HEK293T (cell line): ENCODE results near the gene ZNF273.
"Not testable (repeated sequence)": the region's sequence is repeated elsewhere in the genome, so short reads cannot be mapped to it uniquely, and the experiment has no call there.

ENCODE experiments used
- BHLHE40 ChIP-seq: fragments of 450-650 bp; IDR thresholded peaks from 2 replicates; pipeline ENCODE4 v1.6.1; 2016; ENCODE audit warnings: mild to moderate bottlenecking, moderate library complexity, borderline replicate concordance
- CTBP1 ChIP-seq: fragments of 450-650 bp; IDR thresholded peaks from 2 replicates; pipeline ENCODE4 v1.6.1; 2016; ENCODE audit warnings: borderline replicate concordance
- ELF4 ChIP-seq: fragments of 450-650 bp; IDR thresholded peaks from 2 replicates; pipeline ENCODE4 v1.6.1; 2017; ENCODE audit warnings: antibody characterized with exemption
- FOXA1 ChIP-seq: fragments of 450-650 bp; IDR thresholded peaks from 2 replicates; pipeline ENCODE4 v1.6.1; 2016; ENCODE audit warnings: mild to moderate bottlenecking
- FOXK2 ChIP-seq: fragments of 450-650 bp; IDR thresholded peaks from 2 replicates; pipeline ENCODE4 v1.6.1; 2016; ENCODE audit warnings: mild to moderate bottlenecking
- FOXM1 ChIP-seq: fragments of 450-650 bp; IDR thresholded peaks from 2 replicates; pipeline ENCODE4 v1.6.1; 2017; ENCODE audit warnings: mild to moderate bottlenecking, borderline replicate concordance
- HDGF ChIP-seq: fragments of 450-650 bp; IDR thresholded peaks from 2 replicates; pipeline ENCODE4 v1.6.1; 2017; ENCODE audit warnings: antibody characterized with exemption, borderline replicate concordance
- L3MBTL2 ChIP-seq: fragments of 450-650 bp; conservative IDR thresholded peaks from 2 replicates; pipeline ENCODE4 v1.6.1; 2016; ENCODE audit warnings: mild to moderate bottlenecking
- LEF1 ChIP-seq: fragments of 450-650 bp; IDR thresholded peaks from 2 replicates; pipeline ENCODE4 v1.6.1; 2017; ENCODE audit warnings: mild to moderate bottlenecking, borderline replicate concordance
- NFRKB ChIP-seq: fragments of 450-650 bp; IDR thresholded peaks from 2 replicates; pipeline ENCODE4 v1.6.1; 2016; ENCODE audit warnings: mild to moderate bottlenecking, moderate library complexity
- PKNOX1 ChIP-seq: fragments of 450-650 bp; IDR thresholded peaks from 2 replicates; pipeline ENCODE4 v1.6.1; 2016
- SP1 ChIP-seq: fragments of 450-650 bp; IDR thresholded peaks from 2 replicates; pipeline ENCODE4 v1.6.1; 2017
- SUZ12 ChIP-seq: fragments of 450-650 bp; IDR thresholded peaks from 2 replicates; pipeline ENCODE4 v1.6.1; 2016; ENCODE audit warnings: mild to moderate bottlenecking
- TARDBP ChIP-seq: fragments of 450-650 bp; IDR thresholded peaks from 2 replicates; pipeline ENCODE4 v1.6.1; 2016

- not testable (repeated sequence) for TF ChIP-seq PKNOX1, BHLHE40, FOXM1, L3MBTL2, HDGF, SUZ12, SP1, FOXK2, LEF1, NFRKB, TARDBP, ELF4, CTBP1, FOXA1
Observed at GRCh38 chr7:64940021-64940420, 36.9 kb downstream of the ZNF273 start.
